ENCODE measurements around the gene TBC1D22B. TPM values are rescaled to one million over a fixed set of nuclear protein-coding genes. Genes with fewer than 3 reads are reported as not detected.
"Not testable (repeated sequence)": the region's sequence is repeated elsewhere in the genome, so short reads cannot be mapped to it uniquely, and the experiment has no call there.

Gene TBC1D22B
- polyA plus RNA-seq, 10 donors: 5.7 to 7.9 (median 7.3) TPM

- no peak for DNase-seq
These were observed 63.1 kb downstream of the TBC1D22B start for GRCh38 chr6:37320646-37321045.

GRCh38 chr6:37321101-37321500, 63.5 kb downstream of the TBC1D22B start:
- DNase-seq: no peak

- DNase-seq: no peak
These were observed 64.2 kb downstream of the TBC1D22B start for GRCh38 chr6:37321516-37322415.

GRCh38 chr6:37323580-37323979, 66.0 kb downstream of the TBC1D22B start:
- DNase-seq: peak in 1 of 3 donors; percentile 48

- no peak for DNase-seq
These were observed 66.8 kb downstream of the TBC1D22B start for GRCh38 chr6:37324131-37325033.

- DNase-seq: not testable (repeated sequence)
These were observed 72.8 kb downstream of the TBC1D22B start for GRCh38 chr6:37330345-37330744.

- DNase-seq: no peak
These were observed 73.5 kb downstream of the TBC1D22B start for GRCh38 chr6:37331047-37331446.

GRCh38 chr6:37332894-37333293, 75.3 kb downstream of the TBC1D22B start:
- no peak for DNase-seq

GRCh38 chr6:37334047-37334446, 76.5 kb downstream of the TBC1D22B start:
- no peak for DNase-seq

GRCh38 chr6:37338317-37338716, 80.7 kb downstream of the TBC1D22B start:
- DNase-seq: not testable (repeated sequence)

GRCh38 chr6:37338745-37339255, 81.2 kb downstream of the TBC1D22B start:
- DNase-seq: no peak

- DNase-seq: no peak
These were observed 82.4 kb downstream of the TBC1D22B start for GRCh38 chr6:37339741-37340638.

- no peak for DNase-seq
These were observed 83.0 kb downstream of the TBC1D22B start for GRCh38 chr6:37340639-37340943.

- DNase-seq: no peak
These were observed 85.7 kb downstream of the TBC1D22B start for GRCh38 chr6:37343248-37343647.

GRCh38 chr6:37344308-37344707, 86.7 kb downstream of the TBC1D22B start:
- DNase-seq: no peak

GRCh38 chr6:37345804-37346203, 88.2 kb downstream of the TBC1D22B start:
- not testable (repeated sequence) for DNase-seq

GRCh38 chr6:37347177-37347576, 89.6 kb downstream of the TBC1D22B start:
- no peak for DNase-seq

- no peak for DNase-seq
These were observed 90.1 kb downstream of the TBC1D22B start for GRCh38 chr6:37347670-37348111.

- no peak for DNase-seq
These were observed 93.5 kb downstream of the TBC1D22B start for GRCh38 chr6:37351027-37351426.

GRCh38 chr6:37352384-37352783, 94.8 kb downstream of the TBC1D22B start:
- no peak for DNase-seq

All from muscle of back (tissue), 11 donors.